SK-N-SH treated with all-trans-retinoic acid at 6 μM for 48 hours (cell line): ENCODE data around the gene PDCD6IP.
"Not testable (repeated sequence)": the region's sequence is repeated elsewhere in the genome, so short reads cannot be mapped to it uniquely, and the experiment has no call there.

Experiments used
- ARNTL ChIP-seq: fragments of 450-650 bp; formaldehyde crosslinking; IDR thresholded peaks from 2 replicates; pipeline ENCODE4 v1.5.0; 2020; ENCODE audit warnings: low read depth, mild to moderate bottlenecking, moderate library complexity, borderline replicate concordance
- CREB5 ChIP-seq: fragments of 250-450 bp; sonication (Bioruptor Pico); IDR thresholded peaks from 2 replicates; pipeline ENCODE4 v1.5.1; 2020; ENCODE audit warnings: low read depth, mild to moderate bottlenecking, moderate library complexity
- CSDC2 ChIP-seq: fragments of 250-450 bp; sonication (Bioruptor Pico); IDR thresholded peaks from 2 replicates; pipeline ENCODE4 v1.5.0; 2020; ENCODE audit warnings: mild to moderate bottlenecking, moderate library complexity
- CSRNP3 ChIP-seq: fragments of 250-450 bp; sonication (Bioruptor Pico); IDR thresholded peaks from 2 replicates; pipeline ENCODE4 v1.5.1; 2021; ENCODE audit warnings: mild to moderate bottlenecking, moderate library complexity
- TCF4 ChIP-seq: fragments of 250-450 bp; sonication (Bioruptor Pico); IDR thresholded peaks from 2 replicates; pipeline ENCODE4 v1.8.0; 2021; ENCODE audit warnings: mild to moderate bottlenecking, moderate library complexity, borderline replicate concordance
- ZNF565 ChIP-seq: fragments of 450-650 bp; formaldehyde crosslinking; conservative IDR thresholded peaks from 2 replicates; pipeline ENCODE4 v1.5.0; 2020; ENCODE audit warnings: low read depth, mild to moderate bottlenecking, moderate library complexity

DNA sequence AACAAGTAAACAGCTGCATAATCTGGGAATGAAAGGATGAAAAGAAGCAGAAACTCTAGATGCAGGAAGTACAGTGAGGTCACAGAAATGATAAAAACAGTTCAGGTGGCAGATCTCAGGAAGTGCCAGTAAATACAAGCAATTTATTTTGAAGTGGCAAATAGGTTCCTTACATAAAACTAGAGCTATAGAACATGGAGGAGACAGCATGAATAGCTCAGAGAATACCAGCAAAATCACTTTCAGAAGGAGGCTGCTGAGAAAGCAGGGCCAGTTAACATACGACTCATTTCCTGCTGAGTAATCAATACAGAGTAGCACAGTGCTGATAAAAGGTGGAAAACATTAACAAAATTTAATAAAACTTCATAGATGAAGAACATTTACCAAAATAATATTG, 57.0 kb downstream of the PDCD6IP start:
- TF ChIP-seq CSDC2; CREB5 (CRISPR knock-in tag); CSRNP3 (CRISPR knock-in tag); ARNTL; ZNF565 (CRISPR knock-in tag); TCF4: not testable (repeated sequence)
